Spleen (tissue), 7 donors: ENCODE data around the gene GABARAPL2.

Experiments used
- POLR2A ChIP-seq, 3 donors: fragments of 450-650 bp; IDR thresholded peaks; one replicate each; pipeline ENCODE4 v1.5.1; 2017; ENCODE audit warnings: antibody characterized with exemption in 3 of 3, mild to moderate bottlenecking in 1 of 3
- POLR2AphosphoS5 ChIP-seq, 3 donors: sonication (generic); formaldehyde crosslinking; IDR thresholded peaks; one replicate each; pipeline ENCODE4 v1.5.1; 2017; ENCODE audit warnings: antibody characterized with exemption in 3 of 3
- TF ChIP-seq, protein P1 (sequence below), 11 experiments: fragments of 200-600 bp in 7 of 11; fragments of 450-650 bp in 4 of 11; sonication (generic) in 4 of 11; IDR thresholded peaks in 8 of 11; conservative IDR thresholded peaks in 3 of 11; 1 replicate in 7 of 11; 2 replicates in 4 of 11; pipeline versions ENCODE4 v1.4.0 to v1.8.0; 2016 to 2021; ENCODE audit warnings: antibody characterized with exemption in 11 of 11, inconsistent platforms in 4 of 11, mild to moderate bottlenecking in 1 of 11
- donor health status: DM: no; HTN: no; CAD: no; lungs with moderate emphysema.
- donor health status: DM: no; HTN: no; CAD: no.
- donor health status: DM: no; HTN: no; CAD: no.

DNA sequence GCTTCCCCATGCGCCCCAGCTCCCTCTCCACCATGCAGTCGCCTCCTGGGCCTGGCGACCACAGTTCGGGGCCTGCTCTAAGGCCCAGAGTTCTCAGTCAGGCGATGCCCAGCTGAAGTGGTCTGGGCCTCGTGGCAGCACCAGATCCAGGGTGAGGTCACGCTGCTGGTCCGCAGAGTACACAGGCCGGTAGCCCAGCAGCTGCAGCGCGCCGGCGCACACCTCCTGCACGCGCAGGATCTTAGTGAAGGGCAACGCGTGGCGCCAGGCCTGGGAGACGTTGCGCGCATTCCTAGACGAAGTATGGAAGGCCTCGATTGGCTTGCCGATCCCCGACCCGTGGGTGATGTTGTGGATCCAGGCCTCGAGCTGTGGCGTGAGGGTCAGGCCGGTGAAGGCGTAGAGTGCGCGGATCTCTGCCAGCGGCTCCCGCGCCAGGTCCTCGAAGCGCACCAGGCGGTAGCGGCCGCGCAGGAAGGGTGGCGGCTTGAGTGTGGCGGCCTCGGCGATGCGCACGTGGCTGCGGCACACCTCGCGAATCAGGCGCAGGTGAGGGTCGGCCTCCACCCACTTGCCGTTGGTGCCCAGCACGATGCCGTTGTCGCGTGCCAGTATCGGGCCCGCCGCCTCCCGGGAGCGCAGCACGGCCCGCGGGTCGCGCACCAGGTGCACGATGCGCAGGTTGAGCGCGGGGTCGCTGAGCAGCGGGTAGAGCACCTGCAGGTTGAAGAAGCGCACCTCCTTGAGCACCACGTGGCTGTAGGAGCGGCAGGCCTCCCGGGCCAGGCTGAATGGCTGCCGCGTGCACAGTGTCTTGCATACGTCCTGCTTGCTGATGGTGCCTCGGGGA lies 36.9 kb upstream of the GABARAPL2 start:
- TF ChIP-seq POLR2A (IDR thresholded peaks at IDR 0.05) = no peak
- TF ChIP-seq, protein P1, sequence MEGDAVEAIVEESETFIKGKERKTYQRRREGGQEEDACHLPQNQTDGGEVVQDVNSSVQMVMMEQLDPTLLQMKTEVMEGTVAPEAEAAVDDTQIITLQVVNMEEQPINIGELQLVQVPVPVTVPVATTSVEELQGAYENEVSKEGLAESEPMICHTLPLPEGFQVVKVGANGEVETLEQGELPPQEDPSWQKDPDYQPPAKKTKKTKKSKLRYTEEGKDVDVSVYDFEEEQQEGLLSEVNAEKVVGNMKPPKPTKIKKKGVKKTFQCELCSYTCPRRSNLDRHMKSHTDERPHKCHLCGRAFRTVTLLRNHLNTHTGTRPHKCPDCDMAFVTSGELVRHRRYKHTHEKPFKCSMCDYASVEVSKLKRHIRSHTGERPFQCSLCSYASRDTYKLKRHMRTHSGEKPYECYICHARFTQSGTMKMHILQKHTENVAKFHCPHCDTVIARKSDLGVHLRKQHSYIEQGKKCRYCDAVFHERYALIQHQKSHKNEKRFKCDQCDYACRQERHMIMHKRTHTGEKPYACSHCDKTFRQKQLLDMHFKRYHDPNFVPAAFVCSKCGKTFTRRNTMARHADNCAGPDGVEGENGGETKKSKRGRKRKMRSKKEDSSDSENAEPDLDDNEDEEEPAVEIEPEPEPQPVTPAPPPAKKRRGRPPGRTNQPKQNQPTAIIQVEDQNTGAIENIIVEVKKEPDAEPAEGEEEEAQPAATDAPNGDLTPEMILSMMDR (IDR thresholded peaks at IDR 0.05 in 8 of 11, conservative IDR thresholded peaks at IDR 0.05 in 3 of 11) = no peak
- TF ChIP-seq POLR2AphosphoS5 (IDR thresholded peaks at IDR 0.05) = no peak
